ENCODE data around the gene RNF130.

Gene RNF130

GRCh38 chr5:180054226-180054625 lies 17.3 kb downstream of the RNF130 start:
- DNase-seq (ENCODE audit: low spot score): no peak

GRCh38 chr5:180053061-180053602 lies 18.4 kb downstream of the RNF130 start:
- no peak for DNase-seq (ENCODE audit: low spot score)

GRCh38 chr5:180052211-180052818 lies 19.2 kb downstream of the RNF130 start:
- DNase-seq (ENCODE audit: low spot score): no peak

- DNase-seq (ENCODE audit: low spot score): no peak
These were observed 21.2 kb downstream of the RNF130 start for GRCh38 chr5:180050121-180050940.

GRCh38 chr5:180049185-180049548 lies 22.4 kb downstream of the RNF130 start:
- no peak for DNase-seq (ENCODE audit: low spot score)

GRCh38 chr5:180047667-180048066 lies 23.9 kb downstream of the RNF130 start:
- DNase-seq (ENCODE audit: low spot score): no peak

GRCh38 chr5:180046656-180047055 lies 24.9 kb downstream of the RNF130 start:
- DNase-seq (ENCODE audit: low spot score): no peak

GRCh38 chr5:180045889-180046499 lies 25.6 kb downstream of the RNF130 start:
- no peak for DNase-seq (ENCODE audit: low spot score)

GRCh38 chr5:180043377-180043776 lies 28.2 kb downstream of the RNF130 start:
- no peak for DNase-seq (ENCODE audit: low spot score)

- DNase-seq (ENCODE audit: low spot score): no peak
These were observed 30.0 kb downstream of the RNF130 start for GRCh38 chr5:180041301-180042274.

GRCh38 chr5:180040287-180041214 lies 31.0 kb downstream of the RNF130 start:
- DNase-seq (ENCODE audit: low spot score): no peak

GRCh38 chr5:180035206-180035931 lies 36.2 kb downstream of the RNF130 start:
- DNase-seq (ENCODE audit: low spot score): no peak

GRCh38 chr5:180034564-180034963 lies 37.0 kb downstream of the RNF130 start:
- no peak for DNase-seq (ENCODE audit: low spot score)

- no peak for DNase-seq (ENCODE audit: low spot score)
These were observed 44.0 kb downstream of the RNF130 start for GRCh38 chr5:180027459-180028089.

- no peak for DNase-seq (ENCODE audit: low spot score)
These were observed 44.7 kb downstream of the RNF130 start for GRCh38 chr5:180026734-180027458.

- peak; percentile 9 for DNase-seq (ENCODE audit: low spot score)
These were observed 45.2 kb downstream of the RNF130 start for GRCh38 chr5:180026320-180026719.

- DNase-seq (ENCODE audit: low spot score): no peak
These were observed 49.7 kb downstream of the RNF130 start for GRCh38 chr5:180021900-180022299.

GRCh38 chr5:180020176-180020575 lies 51.4 kb downstream of the RNF130 start:
- DNase-seq (ENCODE audit: low spot score): no peak

Measured in activated CD4-positive, alpha-beta T cell treated with anti-CD3 and anti-CD28 coated beads, Interleukin-2, Interleukin-4, amounts not matched to agents 100 ng/mL and 50 ng/mL, durations not matched to agents 16 hours and 8 hours (primary cell).